Posterior cingulate gyrus (tissue), 11 donors: ENCODE measurements around the gene REG4.
A peak's percentile ranks its signal among the peaks of the same experiment; 100 is the strongest.
"Not testable (repeated sequence)": the region's sequence is repeated elsewhere in the genome, so short reads cannot be mapped to it uniquely, and the experiment has no call there.

ENCODE experiments used
- DNase-seq, 10 donors: peaks; one replicate each; pipeline versions ENCODE4 v3.0.0 to v3.0.0-alpha.2; 2020 to 2021; ENCODE audit warnings: mixed read lengths in 3 of 10
- intact Hi-C: fragments of 100-400 bp; cut with DNase I; formaldehyde crosslinking; loops from one replicate; pipeline ENCODE4 v1.15.1; 2023

The REG4 gene

GRCh38 chr1:119811387-119811786 is at the start of gene REG4:
REG4 (minus strand) TSS chr1:119811460; CDS start chr1:119808769, 2,691 bp downstream.
- no peak for DNase-seq
- intact Hi-C loops = no loop called here

- intact Hi-C loops = no loop called here
- no peak for DNase-seq
Measured at GRCh38 chr1:119859647-119860046, 48.4 kb upstream of the REG4 start.

GRCh38 chr1:119858556-119859214 is 47.4 kb upstream of the REG4 start:
- DNase-seq, intact Hi-C loops: not testable (repeated sequence)

GRCh38 chr1:119858126-119858525 is 46.9 kb upstream of the REG4 start:
- intact Hi-C loops = no loop called here
- DNase-seq = no peak

GRCh38 chr1:119853155-119853554 is 41.9 kb upstream of the REG4 start:
- intact Hi-C loops = no loop called here
- peak in 2 of 10 donors; percentile 76 to 78 for DNase-seq

GRCh38 chr1:119844206-119844605 is 32.9 kb upstream of the REG4 start:
- DNase-seq, intact Hi-C loops: not testable (repeated sequence)

GRCh38 chr1:119841306-119841705 is 30.0 kb upstream of the REG4 start:
- DNase-seq = no peak
- intact Hi-C loops = no loop called here

- DNase-seq = no peak
- intact Hi-C loops = no loop called here
Measured at GRCh38 chr1:119840745-119841144, 29.5 kb upstream of the REG4 start.

GRCh38 chr1:119838236-119838635 is 27.0 kb upstream of the REG4 start:
- intact Hi-C loops = no loop called here
- DNase-seq = no peak

GRCh38 chr1:119834990-119835389 is 23.7 kb upstream of the REG4 start:
- intact Hi-C loops = no loop called here
- DNase-seq = no peak

- no peak for DNase-seq
- intact Hi-C loops = no loop called here
Measured at GRCh38 chr1:119831027-119831426, 19.8 kb upstream of the REG4 start.

- intact Hi-C loops = no loop called here
- DNase-seq = no peak
Measured at GRCh38 chr1:119829625-119830024, 18.4 kb upstream of the REG4 start.

- DNase-seq, intact Hi-C loops: not testable (repeated sequence)
Measured at GRCh38 chr1:119829006-119829405, 17.7 kb upstream of the REG4 start.

GRCh38 chr1:119828266-119828665 is 17.0 kb upstream of the REG4 start:
- DNase-seq = no peak
- intact Hi-C loops = no loop called here

- DNase-seq = no peak
- intact Hi-C loops = no loop called here
Measured at GRCh38 chr1:119827010-119827409, 15.8 kb upstream of the REG4 start.

- intact Hi-C loops = no loop called here
Measured at GRCh38 chr1:119822406-119822805, 11.1 kb upstream of the REG4 start.

GRCh38 chr1:119818181-119818580 is 6.9 kb upstream of the REG4 start:
- no peak for DNase-seq
- intact Hi-C loops = no loop called here

More at GRCh38 chr1:119822406-119822805, 11.1 kb upstream of the REG4 start:
- no peak for DNase-seq

GRCh38 chr1:119816407-119816806 is 5.1 kb upstream of the REG4 start:
- intact Hi-C loops = no loop called here
- DNase-seq = no peak

GRCh38 chr1:119815928-119816327 is 4.7 kb upstream of the REG4 start:
- DNase-seq = no peak
- intact Hi-C loops = no loop called here

GRCh38 chr1:119815361-119815760 is 4.1 kb upstream of the REG4 start:
- DNase-seq = no peak
- intact Hi-C loops = no loop called here

GRCh38 chr1:119814288-119814687 is 3.0 kb upstream of the REG4 start:
- no peak for DNase-seq
- intact Hi-C loops = no loop called here

- intact Hi-C loops = no loop called here
- no peak for DNase-seq
Measured at GRCh38 chr1:119811985-119812557, 811 bp upstream of the REG4 start.
